D721Med (cell line): Measurements from ENCODE around the gene HOXB8.

Experiments
- DNase-seq: peaks from one replicate; pipeline ENCODE4 v3.0.0; 2011; ENCODE audit warnings: low spot score; ENCODE audit not compliant: insufficient read length
- FAIRE-seq: peaks from 2 replicates; lab custom pipeline; 2011; peaks lifted over from hg19 to GRCh38; lab: Jason Lieb, UNC
- CTCF ChIP-seq: IDR thresholded peaks from 2 replicates; pipeline ENCODE4 v1.5.1; 2012; ENCODE audit warnings: mild to moderate bottlenecking, control low read depth; ENCODE audit not compliant: insufficient read depth; ENCODE audit errors: missing control alignments

The HOXB8 gene

DNA sequence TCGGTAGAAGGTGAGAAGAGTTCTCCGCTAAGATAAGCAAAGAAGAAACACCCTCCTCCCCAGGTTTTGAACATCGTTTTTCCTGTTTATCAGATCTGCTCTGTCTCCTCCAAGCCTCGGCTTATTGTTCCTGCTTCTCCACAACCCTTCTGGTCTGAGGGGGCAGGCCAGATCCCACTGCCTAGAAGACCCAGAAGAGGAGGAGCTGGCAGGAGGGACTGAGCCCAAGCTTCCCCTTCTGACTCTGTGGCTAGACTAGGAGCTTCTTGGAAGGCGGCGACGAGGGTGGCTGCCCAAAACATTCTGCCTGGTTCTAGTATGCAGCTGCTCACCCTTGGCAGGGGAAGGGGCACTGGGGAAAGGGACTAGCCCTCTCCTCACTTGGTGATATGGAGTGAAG lies 16.4 kb downstream of the HOXB8 start:
- FAIRE-seq (no peak), DNase-seq (no peak)
- TF ChIP-seq CTCF, result no peak

- FAIRE-seq (no peak), DNase-seq (no peak)
- no peak for TF ChIP-seq CTCF
Measured at GRCh38 chr17:48597778-48598631, 17.1 kb downstream of the HOXB8 start.

DNA sequence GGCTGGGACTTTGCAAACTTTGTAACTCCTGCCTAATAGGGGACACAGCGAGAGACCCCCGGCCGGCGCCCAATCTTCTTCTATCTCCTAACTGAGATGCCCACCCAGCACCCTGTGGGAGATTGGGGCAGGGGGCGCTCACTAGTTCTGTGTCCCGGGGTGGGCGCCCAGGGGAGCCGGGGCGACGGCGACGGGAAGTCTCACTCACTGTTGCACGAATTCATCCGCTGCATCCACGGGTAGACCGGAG lies 17.6 kb downstream of the HOXB8 start:
- TF ChIP-seq CTCF, result no peak
- FAIRE-seq (no peak), DNase-seq (no peak)

- DNase-seq (no peak), FAIRE-seq (no peak)
- no peak for TF ChIP-seq CTCF
Measured at GRCh38 chr17:48596735-48597527, 18.2 kb downstream of the HOXB8 start.

GRCh38 chr17:48596000-48596734 lies 18.9 kb downstream of the HOXB8 start:
- TF ChIP-seq CTCF, result no peak
- no peak for FAIRE-seq
- DNase-seq, result no peak

DNA sequence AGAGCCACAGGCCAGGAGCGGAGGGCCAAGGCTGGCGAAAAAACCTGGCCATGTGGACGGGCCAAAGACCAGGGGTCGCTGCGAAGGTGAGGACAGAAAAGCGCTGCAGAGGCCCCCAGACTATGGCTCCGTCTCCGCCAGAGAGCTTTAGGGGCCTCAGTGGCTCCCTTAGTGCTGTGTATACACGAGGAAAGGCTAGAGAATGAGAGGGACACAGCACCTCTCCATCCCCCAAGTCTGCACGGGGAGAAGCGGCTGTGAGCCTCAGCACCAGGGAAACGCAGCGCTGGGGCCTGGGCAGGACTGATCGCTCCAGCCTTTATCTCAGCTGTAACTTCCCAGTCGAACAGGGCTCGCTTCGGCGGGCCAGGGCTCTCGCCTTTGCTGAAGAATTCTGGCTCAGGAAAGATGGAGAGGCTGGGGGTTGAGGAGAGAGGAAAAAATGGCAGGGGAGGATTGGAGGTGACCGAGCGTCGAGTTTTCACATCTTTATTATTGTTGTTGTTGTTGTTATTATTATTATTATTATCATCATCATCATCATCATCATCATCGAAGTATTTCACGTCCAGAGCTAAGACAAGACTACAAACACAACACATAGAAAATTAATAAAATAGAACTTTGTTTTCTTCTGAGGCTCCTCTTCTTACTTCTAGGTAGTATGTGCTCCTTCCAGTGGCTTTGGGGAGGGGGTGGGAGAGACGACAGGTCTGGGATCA lies 19.7 kb downstream of the HOXB8 start:
- TF ChIP-seq CTCF, result no peak
- no peak for DNase-seq

More for the DNA sequence above, 19.7 kb downstream of the HOXB8 start:
- no peak for FAIRE-seq
